GM19099 (cell line): ENCODE data around the gene PDE8B.

Source experiments
- POLR2A ChIP-seq: IDR thresholded peaks from 3 replicates; pipeline ENCODE4 v1.6.1; 2011; ENCODE audit warnings: low read depth; ENCODE audit not compliant: insufficient read length; ENCODE audit errors: extremely low read depth

Gene PDE8B

GRCh38 chr5:77310494-77311213, 100.2 kb downstream of the PDE8B start:
- no peak for TF ChIP-seq POLR2A

GRCh38 chr5:77311214-77311571, 100.7 kb downstream of the PDE8B start:
- TF ChIP-seq POLR2A, result no peak

- no peak for TF ChIP-seq POLR2A
These were observed 101.9 kb downstream of the PDE8B start for GRCh38 chr5:77312413-77312812.

- no peak for TF ChIP-seq POLR2A
These were observed 106.6 kb downstream of the PDE8B start for GRCh38 chr5:77316871-77317661.

GRCh38 chr5:77318060-77318459, 107.6 kb downstream of the PDE8B start:
- TF ChIP-seq POLR2A, result no peak

GRCh38 chr5:77319117-77319804, 108.8 kb downstream of the PDE8B start:
- TF ChIP-seq POLR2A, result no peak

GRCh38 chr5:77321793-77322394, 111.4 kb downstream of the PDE8B start:
- TF ChIP-seq POLR2A, result no peak

GRCh38 chr5:77322406-77322805, 111.9 kb downstream of the PDE8B start:
- no peak for TF ChIP-seq POLR2A

GRCh38 chr5:77325921-77326541, 115.6 kb downstream of the PDE8B start:
- no peak for TF ChIP-seq POLR2A

- TF ChIP-seq POLR2A, result no peak
These were observed 116.7 kb downstream of the PDE8B start for GRCh38 chr5:77326986-77327734.

GRCh38 chr5:77328930-77329647, 118.6 kb downstream of the PDE8B start:
- TF ChIP-seq POLR2A, result no peak

GRCh38 chr5:77329664-77330430, 119.4 kb downstream of the PDE8B start:
- TF ChIP-seq POLR2A, result no peak

GRCh38 chr5:77333036-77333435, 122.6 kb downstream of the PDE8B start:
- no peak for TF ChIP-seq POLR2A
